Vagina (tissue), 2 donors: ENCODE measurements around the gene OSGIN1.

Experiments
- POLR2A ChIP-seq, 2 donors: fragments of 450-650 bp; IDR thresholded peaks; one replicate each; pipeline ENCODE4 v1.6.1; 2017; ENCODE audit warnings: antibody characterized with exemption in 2 of 2, mild to moderate bottlenecking in 2 of 2, moderate library complexity in 2 of 2
- TF ChIP-seq, protein P1 (sequence below), 3 experiments: fragments of 450-650 bp in 2 of 3; fragments of 200-600 bp in 1 of 3; sonication (generic) in 1 of 3; IDR thresholded peaks; one replicate each; pipeline ENCODE4 v1.5.1; 2017 to 2019; ENCODE audit warnings: antibody characterized with exemption in 3 of 3, mild to moderate bottlenecking in 2 of 3, moderate library complexity in 2 of 3

GRCh38 chr16:83978401-83978904 lies 25.4 kb downstream of the OSGIN1 start:
- TF ChIP-seq, protein P1, sequence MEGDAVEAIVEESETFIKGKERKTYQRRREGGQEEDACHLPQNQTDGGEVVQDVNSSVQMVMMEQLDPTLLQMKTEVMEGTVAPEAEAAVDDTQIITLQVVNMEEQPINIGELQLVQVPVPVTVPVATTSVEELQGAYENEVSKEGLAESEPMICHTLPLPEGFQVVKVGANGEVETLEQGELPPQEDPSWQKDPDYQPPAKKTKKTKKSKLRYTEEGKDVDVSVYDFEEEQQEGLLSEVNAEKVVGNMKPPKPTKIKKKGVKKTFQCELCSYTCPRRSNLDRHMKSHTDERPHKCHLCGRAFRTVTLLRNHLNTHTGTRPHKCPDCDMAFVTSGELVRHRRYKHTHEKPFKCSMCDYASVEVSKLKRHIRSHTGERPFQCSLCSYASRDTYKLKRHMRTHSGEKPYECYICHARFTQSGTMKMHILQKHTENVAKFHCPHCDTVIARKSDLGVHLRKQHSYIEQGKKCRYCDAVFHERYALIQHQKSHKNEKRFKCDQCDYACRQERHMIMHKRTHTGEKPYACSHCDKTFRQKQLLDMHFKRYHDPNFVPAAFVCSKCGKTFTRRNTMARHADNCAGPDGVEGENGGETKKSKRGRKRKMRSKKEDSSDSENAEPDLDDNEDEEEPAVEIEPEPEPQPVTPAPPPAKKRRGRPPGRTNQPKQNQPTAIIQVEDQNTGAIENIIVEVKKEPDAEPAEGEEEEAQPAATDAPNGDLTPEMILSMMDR (IDR thresholded peaks at IDR 0.05), result no peak
- TF ChIP-seq POLR2A (IDR thresholded peaks at IDR 0.05), result no peak
